ENCODE measurements around the gene FTCD. TPM values are rescaled to one million over a fixed set of nuclear protein-coding genes. Genes with fewer than 3 reads are reported as not detected.

FTCD gene
- total and polyA plus RNA-seq, 9 of the 15 experiments (the other 6 are each of a cell fraction or from before 2014, with no cell fraction given) = 0.11 to 1.6 (median 0.67) TPM; not detected in 5

DNA sequence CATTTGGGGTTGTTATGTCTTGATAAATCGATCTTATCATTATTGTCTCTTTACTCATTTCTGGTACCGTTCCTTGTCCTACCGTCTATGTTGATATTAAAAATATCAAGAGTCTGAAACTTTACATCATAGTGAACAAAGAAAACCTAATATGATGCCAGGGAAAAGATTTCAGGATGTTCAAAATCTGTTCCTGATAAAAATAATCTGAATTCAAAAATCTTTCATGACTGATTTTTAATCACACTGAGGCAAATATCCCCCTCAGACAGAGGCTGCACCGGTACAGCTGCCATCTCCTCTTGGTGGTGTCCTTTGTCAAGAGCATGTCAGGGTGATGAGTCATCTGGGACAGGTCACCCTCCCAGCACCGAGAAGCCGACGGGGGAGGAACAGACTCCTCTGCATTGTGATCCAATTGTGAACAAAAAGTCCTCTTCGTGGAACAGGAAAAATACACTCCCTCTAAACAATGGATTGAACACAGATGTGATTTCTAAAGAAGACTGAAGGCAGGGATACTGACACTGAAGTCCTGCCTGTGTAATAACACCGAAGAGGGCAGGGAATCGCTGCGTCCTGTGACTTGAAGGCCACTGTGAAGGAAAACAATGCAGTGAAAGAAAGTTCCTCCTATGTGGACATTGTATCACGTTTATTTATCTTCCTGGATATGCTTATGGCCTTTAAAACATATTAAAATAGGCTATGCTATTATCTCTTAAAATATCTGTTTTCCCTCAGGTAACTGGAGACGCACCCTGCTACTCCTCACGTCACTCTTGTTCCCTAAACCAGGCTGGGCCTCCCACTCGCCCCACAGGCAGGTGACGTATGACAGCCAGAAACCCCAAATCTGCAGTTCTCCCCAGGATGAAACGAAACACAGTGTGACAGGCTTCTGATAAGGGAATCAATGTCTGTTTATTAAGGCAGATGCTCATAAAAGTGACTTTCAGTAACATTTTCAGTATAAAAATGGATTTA is 33.1 kb upstream of the FTCD start (continued):
- TF ChIP-seq, protein P1, sequence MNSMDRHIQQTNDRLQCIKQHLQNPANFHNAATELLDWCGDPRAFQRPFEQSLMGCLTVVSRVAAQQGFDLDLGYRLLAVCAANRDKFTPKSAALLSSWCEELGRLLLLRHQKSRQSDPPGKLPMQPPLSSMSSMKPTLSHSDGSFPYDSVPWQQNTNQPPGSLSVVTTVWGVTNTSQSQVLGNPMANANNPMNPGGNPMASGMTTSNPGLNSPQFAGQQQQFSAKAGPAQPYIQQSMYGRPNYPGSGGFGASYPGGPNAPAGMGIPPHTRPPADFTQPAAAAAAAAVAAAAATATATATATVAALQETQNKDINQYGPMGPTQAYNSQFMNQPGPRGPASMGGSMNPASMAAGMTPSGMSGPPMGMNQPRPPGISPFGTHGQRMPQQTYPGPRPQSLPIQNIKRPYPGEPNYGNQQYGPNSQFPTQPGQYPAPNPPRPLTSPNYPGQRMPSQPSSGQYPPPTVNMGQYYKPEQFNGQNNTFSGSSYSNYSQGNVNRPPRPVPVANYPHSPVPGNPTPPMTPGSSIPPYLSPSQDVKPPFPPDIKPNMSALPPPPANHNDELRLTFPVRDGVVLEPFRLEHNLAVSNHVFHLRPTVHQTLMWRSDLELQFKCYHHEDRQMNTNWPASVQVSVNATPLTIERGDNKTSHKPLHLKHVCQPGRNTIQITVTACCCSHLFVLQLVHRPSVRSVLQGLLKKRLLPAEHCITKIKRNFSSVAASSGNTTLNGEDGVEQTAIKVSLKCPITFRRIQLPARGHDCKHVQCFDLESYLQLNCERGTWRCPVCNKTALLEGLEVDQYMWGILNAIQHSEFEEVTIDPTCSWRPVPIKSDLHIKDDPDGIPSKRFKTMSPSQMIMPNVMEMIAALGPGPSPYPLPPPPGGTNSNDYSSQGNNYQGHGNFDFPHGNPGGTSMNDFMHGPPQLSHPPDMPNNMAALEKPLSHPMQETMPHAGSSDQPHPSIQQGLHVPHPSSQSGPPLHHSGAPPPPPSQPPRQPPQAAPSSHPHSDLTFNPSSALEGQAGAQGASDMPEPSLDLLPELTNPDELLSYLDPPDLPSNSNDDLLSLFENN (IDR thresholded peaks at IDR 0.05; ENCODE audit: low read depth in 2 of 2, low read length in 2 of 2) = no peak
- TF ChIP-seq ETV1 (tag; conservative IDR thresholded peaks at IDR 0.05; ENCODE audit: low read depth) = 0 out of 2 replicates have a peak, but pooled peaks have one; percentile 24
- TF ChIP-seq ZNF507 (tag; conservative IDR thresholded peaks at IDR 0.05) = no peak
- 0 out of 2 replicates have a peak, but pooled peaks have one; percentile 17 for TF ChIP-seq SP1 (CRISPR knock-in tag; IDR thresholded peaks at IDR 0.05)
- TF ChIP-seq TAL1 (IDR thresholded peaks at IDR 0.05) = peak; percentile 18; the same call in 1 of the 2 replicates
- 0 out of 2 replicates have a peak, but pooled peaks have one; percentile 35 for TF ChIP-seq CXXC5 (CRISPR knock-in tag; IDR thresholded peaks at IDR 0.05)
- peak; percentile 73 for TF ChIP-seq MAFF (IDR thresholded peaks at IDR 0.05; ENCODE audit: low read length)
- peak; percentile 76 for TF ChIP-seq ATF7 (IDR thresholded peaks at IDR 0.05)
- TF ChIP-seq C11orf30 (IDR thresholded peaks at IDR 0.05; ENCODE audit: low read depth) = peak; percentile 67
- TF ChIP-seq ASH1L (IDR thresholded peaks at IDR 0.05; ENCODE audit: borderline replicate concordance, low read depth, partially characterized antibody) = no peak
- TF ChIP-seq MTA1 (IDR thresholded peaks at IDR 0.05; ENCODE audit: borderline replicate concordance) = 0 out of 2 replicates have a peak, but pooled peaks have one; percentile 19
- TF ChIP-seq ZBTB1 (CRISPR knock-in tag; IDR thresholded peaks at IDR 0.05; ENCODE audit: borderline replicate concordance, low read depth) = no peak
- TF ChIP-seq ELF2 (CRISPR knock-in tag; IDR thresholded peaks at IDR 0.05) = no peak
- TF ChIP-seq PTRF (tag; IDR thresholded peaks at IDR 0.05) = 0 out of 2 replicates have a peak, but pooled peaks have one; percentile 38
- TF ChIP-seq, protein P2, sequence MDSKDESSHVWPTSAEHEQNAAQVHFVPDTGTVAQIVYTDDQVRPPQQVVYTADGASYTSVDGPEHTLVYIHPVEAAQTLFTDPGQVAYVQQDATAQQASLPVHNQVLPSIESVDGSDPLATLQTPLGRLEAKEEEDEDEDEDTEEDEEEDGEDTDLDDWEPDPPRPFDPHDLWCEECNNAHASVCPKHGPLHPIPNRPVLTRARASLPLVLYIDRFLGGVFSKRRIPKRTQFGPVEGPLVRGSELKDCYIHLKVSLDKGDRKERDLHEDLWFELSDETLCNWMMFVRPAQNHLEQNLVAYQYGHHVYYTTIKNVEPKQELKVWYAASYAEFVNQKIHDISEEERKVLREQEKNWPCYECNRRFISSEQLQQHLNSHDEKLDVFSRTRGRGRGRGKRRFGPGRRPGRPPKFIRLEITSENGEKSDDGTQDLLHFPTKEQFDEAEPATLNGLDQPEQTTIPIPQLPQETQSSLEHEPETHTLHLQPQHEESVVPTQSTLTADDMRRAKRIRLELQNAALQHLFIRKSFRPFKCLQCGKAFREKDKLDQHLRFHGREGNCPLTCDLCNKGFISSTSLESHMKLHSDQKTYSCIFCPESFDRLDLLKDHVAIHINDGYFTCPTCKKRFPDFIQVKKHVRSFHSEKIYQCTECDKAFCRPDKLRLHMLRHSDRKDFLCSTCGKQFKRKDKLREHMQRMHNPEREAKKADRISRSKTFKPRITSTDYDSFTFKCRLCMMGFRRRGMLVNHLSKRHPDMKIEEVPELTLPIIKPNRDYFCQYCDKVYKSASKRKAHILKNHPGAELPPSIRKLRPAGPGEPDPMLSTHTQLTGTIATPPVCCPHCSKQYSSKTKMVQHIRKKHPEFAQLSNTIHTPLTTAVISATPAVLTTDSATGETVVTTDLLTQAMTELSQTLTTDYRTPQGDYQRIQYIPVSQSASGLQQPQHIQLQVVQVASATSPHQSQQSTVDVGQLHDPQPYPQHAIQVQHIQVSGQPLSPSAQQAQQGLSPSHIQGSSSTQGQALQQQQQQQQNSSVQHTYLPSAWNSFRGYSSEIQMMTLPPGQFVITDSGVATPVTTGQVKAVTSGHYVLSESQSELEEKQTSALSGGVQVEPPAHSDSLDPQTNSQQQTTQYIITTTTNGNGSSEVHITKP (IDR thresholded peaks at IDR 0.05; ENCODE audit: partially characterized antibody) = peak; percentile 84
- TF ChIP-seq BRD9 (IDR thresholded peaks at IDR 0.05; ENCODE audit: low read depth, partially characterized antibody) = peak; percentile 58
- peak; percentile 51 to 87; a peak in 2 of 4 replicates for TF ChIP-seq RCOR1 (IDR thresholded peaks at IDR 0.05; ENCODE audit: borderline replicate concordance in 1 of 2, low read depth in 2 of 2, low read length in 2 of 2)
